Measurements from ENCODE around the gene TAL1.

- TF ChIP-seq CTCF (conservative IDR thresholded peaks at IDR 0.05) (no peak), ZFX (IDR thresholded peaks at IDR 0.05) (no peak)
Observed at GRCh38 chr1:47179988-47180563, 51.9 kb downstream of the TAL1 start.
